Thoracic aorta (tissue), 2 donors: ENCODE data around the gene DCN. TPM values are rescaled to one million over a fixed set of nuclear protein-coding genes. Genes with fewer than 3 reads are reported as not detected.

Source experiments
- ATAC-seq: fragments of 150-250 bp; one replicate; pipeline ENCODE4 v1.8.0; 2017; ENCODE audit warnings: low read depth; ENCODE audit not compliant: insufficient number of reproducible peaks, low FRiP score
- DNase-seq: peaks from one replicate; pipeline ENCODE4 v3.0.0-alpha.2; 2020; ENCODE audit warnings: low spot score
- H3K27ac ChIP-seq, 2 donors: fragments of 200-600 bp; sonication (generic); 1 replicate in 1 of 2; 2 replicates in 1 of 2; pipeline ENCODE4 v1.5.1; 2016; ENCODE audit warnings: mild to moderate bottlenecking in 2 of 2, moderate library complexity in 2 of 2
- H3K27me3 ChIP-seq: fragments of 200-600 bp; sonication (generic); replicated peaks from 2 replicates; pipeline ENCODE4 v1.6.0; 2016; ENCODE audit warnings: mild to moderate bottlenecking; ENCODE audit not compliant: insufficient read depth
- H3K36me3 ChIP-seq: fragments of 200-600 bp; sonication (generic); one replicate; pipeline ENCODE4 v1.5.1; 2016
- H3K4me1 ChIP-seq, 2 donors: fragments of 200-600 bp; sonication (generic); 1 replicate in 1 of 2; 2 replicates in 1 of 2; pipeline versions ENCODE4 v1.5.1 to v1.6.0; 2016; ENCODE audit warnings: low read depth in 2 of 2, mild to moderate bottlenecking in 1 of 2; ENCODE audit not compliant: control insufficient read depth in 1 of 2
- H3K4me3 ChIP-seq: fragments of 200-600 bp; sonication (generic); 2 replicates; pipeline ENCODE4 v1.5.1; 2016; ENCODE audit warnings: mild to moderate bottlenecking
- H3K9me3 ChIP-seq: fragments of 200-600 bp; sonication (generic); 2 replicates; pipeline ENCODE4 v1.5.1; 2016
- CTCF ChIP-seq: fragments of 200-600 bp; sonication (generic); IDR thresholded peaks from one replicate; pipeline ENCODE4 v1.5.1; 2019; ENCODE audit warnings: antibody characterized with exemption
- total RNA-seq, 2 donors: library from RNA; depleted of rRNA; stranded (reverse); fragments of >200 nt; gene quantifications; one replicate each; pipeline versions ENCODE4 v1.1.0 to v1.2.3, GENCODE V29; 2016

DCN gene
- 1,000 to 10,000 TPM in 1 of 2 donors, 100 to 1,000 TPM in 1; 869 to 1,972 TPM for total RNA-seq

GRCh38 chr12:91182636-91183455 lies at the start of gene DCN:
TSS of gene DCN (minus strand) at chr12:91182817. CDS start at chr12:91178552, 4,265 bp downstream.
- no peak for TF ChIP-seq CTCF
- peaks cover 4 to 9% of the 10 kb centered on the region in 2 donors for H3K4me1 ChIP-seq
- H3K27ac ChIP-seq = peak within 1 kb of the TSS in 1 of 2 donors; percentile 5
- ATAC-seq = no peak
- H3K36me3 ChIP-seq = no peaks in the 10 kb centered on the region
- H3K4me3 ChIP-seq = peak within 1 kb of the TSS; percentile 26
- no peak for DNase-seq
- no peaks in the 10 kb centered on the region for H3K27me3 ChIP-seq
- H3K9me3 ChIP-seq = no peaks in the 10 kb centered on the region

- no peaks in the 10 kb centered on the region for H3K9me3 ChIP-seq
- H3K4me1 ChIP-seq = no peaks in the 10 kb centered on the region
- DNase-seq = no peak
- no peak overlapping the region for H3K27ac ChIP-seq
- H3K27me3 ChIP-seq = no peaks in the 10 kb centered on the region
- no peak for ATAC-seq
- no peak for TF ChIP-seq CTCF
- H3K36me3 ChIP-seq = no peaks in the 10 kb centered on the region
- H3K4me3 ChIP-seq = no peak overlapping the region
These were observed 48.2 kb upstream of the DCN start for GRCh38 chr12:91230841-91231240.

GRCh38 chr12:91226951-91227350 lies 44.3 kb upstream of the DCN start:
- Histone ChIP-seq H3K27me3 (no peaks in the 10 kb centered on the region), H3K27ac (no peak overlapping the region), H3K4me1 (no peaks in the 10 kb centered on the region), H3K36me3 (no peaks in the 10 kb centered on the region), H3K9me3 (no peaks in the 10 kb centered on the region), H3K4me3 (no peak overlapping the region)
- no peak for TF ChIP-seq CTCF
- no peak for ATAC-seq
- no peak for DNase-seq

GRCh38 chr12:91225316-91225715 lies 42.7 kb upstream of the DCN start:
- H3K27ac ChIP-seq = no peak overlapping the region
- no peak overlapping the region for H3K4me3 ChIP-seq
- no peaks in the 10 kb centered on the region for H3K9me3 ChIP-seq
- H3K4me1 ChIP-seq = no peaks in the 10 kb centered on the region
- H3K36me3 ChIP-seq = no peaks in the 10 kb centered on the region
- no peak for DNase-seq
- ATAC-seq = no peak
- no peaks in the 10 kb centered on the region for H3K27me3 ChIP-seq
- no peak for TF ChIP-seq CTCF

GRCh38 chr12:91224401-91224800 lies 41.8 kb upstream of the DCN start:
- H3K4me3 ChIP-seq = no peak overlapping the region
- H3K4me1 ChIP-seq = no peaks in the 10 kb centered on the region
- H3K36me3 ChIP-seq = no peaks in the 10 kb centered on the region
- no peaks in the 10 kb centered on the region for H3K27me3 ChIP-seq
- H3K9me3 ChIP-seq = no peaks in the 10 kb centered on the region
- TF ChIP-seq CTCF = no peak
- no peak overlapping the region for H3K27ac ChIP-seq
- ATAC-seq (no peak), DNase-seq (no peak)
